ENCODE data around the gene EHD1.

Gene EHD1

DNA sequence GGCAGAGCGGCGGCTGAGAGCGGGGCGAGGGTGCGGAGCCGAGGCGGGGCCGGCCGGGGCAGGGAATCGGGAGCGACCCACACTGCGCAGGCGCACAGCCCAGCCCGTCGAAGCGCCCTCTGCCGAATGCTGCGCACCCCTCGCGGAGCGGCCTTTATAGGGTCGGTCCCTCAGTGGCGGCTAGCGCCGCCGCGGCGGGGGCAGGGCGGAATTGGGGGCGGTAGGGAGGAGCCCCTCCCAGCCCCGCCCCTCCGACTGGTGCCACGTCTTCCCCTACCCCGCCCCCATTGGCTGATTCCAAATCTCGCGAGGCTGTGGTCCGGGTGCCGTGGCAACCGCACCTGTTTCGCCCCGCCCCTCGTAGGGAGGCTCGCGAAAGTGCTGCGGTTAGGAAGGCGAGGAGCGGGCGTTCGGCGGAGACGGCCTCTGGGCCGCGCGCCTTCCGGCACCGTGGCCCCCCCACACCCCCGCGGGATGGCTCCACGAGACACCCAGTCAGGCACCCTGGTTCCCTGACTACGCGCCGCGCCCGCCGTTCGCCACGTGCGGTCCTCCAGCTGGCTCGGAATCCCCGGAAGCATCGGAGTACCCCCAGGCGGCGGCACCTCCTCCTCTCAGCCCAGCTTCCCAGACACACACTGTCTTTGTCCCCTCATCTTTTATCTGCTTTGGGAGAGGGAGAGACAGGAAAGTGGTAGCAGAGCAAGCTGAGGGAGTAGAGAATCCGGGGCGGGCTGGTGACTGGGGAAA, at the start of gene EHD1:
Gene EHD1, minus strand, starts transcription at position 128 of the 750 bp plus-strand sequence. CDS start 157 bp downstream, outside the sequence.
- peak; percentile 99 to 100 for DNase-seq (ENCODE audit: extremely low read depth in 1 of 2, low read depth in 1 of 2)

DNA sequence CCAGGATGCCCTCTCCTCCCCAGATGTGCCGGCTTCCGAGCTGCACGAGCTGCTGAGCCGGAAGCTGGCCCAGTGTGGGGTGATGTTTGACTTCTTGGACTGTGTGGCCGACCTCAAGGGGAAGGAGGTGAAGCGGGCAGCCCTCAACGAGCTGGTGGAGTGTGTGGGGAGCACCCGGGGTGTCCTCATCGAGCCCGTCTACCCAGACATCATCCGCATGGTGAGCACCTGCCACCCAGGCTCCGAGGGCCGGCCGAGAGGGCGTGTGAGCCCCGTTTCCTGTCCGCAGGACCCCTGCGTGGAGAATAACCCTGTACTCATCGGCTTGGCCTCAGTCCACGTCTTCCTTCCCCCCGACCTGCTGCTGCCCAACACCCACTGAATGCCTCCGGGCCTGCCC, 48.3 kb upstream of the EHD1 start:
- no peak for DNase-seq (ENCODE audit: extremely low read depth in 1 of 2, low read depth in 1 of 2)

DNA sequence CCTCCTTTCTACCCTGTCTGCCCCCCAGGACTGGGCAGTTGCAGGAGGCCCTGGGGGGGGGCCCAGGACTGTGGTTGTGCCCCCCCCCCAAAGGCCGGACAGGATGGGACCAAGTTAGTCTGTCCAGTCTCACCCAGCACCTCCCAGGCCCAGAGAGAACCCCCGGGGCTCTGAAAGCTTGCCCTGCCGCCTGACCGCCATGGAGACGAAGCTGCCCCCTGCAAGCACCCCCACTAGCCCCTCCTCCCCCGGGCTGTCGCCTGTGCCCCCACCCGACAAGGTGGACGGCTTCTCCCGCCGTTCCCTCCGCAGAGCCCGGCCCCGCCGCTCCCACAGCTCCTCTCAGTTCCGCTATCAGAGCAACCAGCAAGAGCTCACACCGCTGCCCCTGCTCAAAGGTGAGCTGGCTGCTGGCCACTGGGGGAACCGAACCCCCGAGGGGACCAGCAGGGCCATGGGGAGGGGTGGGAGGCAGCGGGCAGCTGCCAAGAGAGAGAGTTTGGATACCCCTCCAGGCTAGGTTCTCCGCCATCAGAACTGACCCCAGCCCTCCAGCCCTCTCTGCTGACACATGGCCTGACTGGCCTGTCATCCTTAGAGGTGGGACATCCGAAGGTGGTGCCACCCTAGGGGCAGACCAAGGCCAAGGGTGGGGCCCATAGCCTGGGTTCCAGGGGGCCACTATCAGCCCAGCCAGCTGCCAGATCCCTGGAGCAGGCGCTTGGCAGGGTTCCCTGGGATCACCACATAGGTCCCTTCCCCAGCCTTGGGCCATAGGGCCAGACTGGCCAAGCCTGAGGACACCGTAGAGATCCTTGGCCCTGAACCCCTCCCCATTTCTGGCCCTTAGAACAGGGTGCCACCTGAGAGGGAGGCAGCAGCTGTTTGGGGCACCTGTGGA, 47.4 kb upstream of the EHD1 start:
- no peak for DNase-seq (ENCODE audit: extremely low read depth in 1 of 2, low read depth in 1 of 2)

DNA sequence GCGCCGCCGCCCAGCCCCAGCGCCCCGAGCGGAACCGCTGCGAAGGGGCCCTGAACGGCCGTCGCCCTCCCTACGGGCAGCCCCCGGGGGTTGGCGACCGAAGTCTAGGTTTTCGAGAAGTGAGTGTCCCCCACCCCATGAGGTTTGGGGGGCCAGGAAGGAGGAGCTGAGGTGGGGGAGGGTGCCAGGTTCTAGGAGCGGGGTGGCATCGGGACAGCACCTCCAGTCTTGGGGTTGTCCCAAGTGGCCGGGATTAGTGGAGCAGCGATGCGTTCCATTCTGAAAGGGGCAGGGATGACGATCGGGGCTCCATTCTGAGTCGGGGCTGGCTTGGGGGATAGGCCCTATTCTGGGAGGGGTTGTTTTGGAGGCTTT, 46.5 kb upstream of the EHD1 start:
- no peak for DNase-seq (ENCODE audit: extremely low read depth in 1 of 2, low read depth in 1 of 2)

DNA sequence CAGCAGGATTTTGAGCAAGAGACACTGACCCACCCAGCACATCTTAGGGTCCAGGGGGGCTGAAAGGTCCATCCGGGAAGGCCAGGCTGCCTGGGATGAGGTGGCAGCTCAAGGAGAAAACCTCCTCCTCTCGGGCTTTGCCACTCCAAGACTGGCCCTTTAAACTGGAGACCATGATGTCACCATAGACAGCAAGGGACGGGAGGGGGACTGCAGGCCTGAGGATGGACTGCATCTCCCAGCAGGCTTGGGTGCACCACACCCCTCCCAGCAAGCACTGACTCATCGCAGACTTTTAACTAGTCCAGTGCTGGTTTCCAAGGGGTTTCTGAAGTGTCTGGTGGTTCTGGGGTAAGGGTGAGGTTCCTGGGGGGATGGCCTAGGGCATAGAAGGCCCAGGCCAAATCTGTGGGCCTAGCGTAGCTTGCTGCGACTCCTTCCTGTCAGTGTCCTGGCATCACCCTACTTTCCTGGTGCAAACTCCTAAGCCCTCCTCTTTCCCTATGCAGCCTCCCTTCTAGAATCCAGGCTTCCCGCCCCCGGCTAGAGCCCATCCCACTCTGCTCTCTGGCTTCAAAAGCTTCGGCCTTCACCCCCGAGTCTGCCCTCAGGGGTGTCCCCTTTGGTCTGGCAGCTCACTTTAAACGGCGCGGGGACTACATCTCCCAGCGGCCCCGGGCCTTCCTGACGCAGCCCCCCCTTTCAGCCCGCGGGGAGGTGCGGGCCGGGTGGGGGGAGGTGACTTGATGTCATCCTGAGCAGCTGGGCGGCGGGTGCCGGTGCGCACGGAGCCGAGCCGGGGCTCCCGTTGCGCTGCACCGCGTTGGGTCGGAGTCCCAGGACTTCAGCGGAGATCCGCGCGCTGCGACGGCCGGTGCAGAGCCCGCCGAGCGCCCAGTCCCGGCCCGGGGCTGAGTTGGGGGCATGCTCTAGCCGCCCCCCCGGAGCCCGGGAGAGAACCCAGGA, 45.8 kb upstream of the EHD1 start, which contains the start of gene PPP2R5B:
Gene PPP2R5B, plus strand, starts transcription at position 746 of the 966 bp plus-strand sequence. CDS start 1,046 bp downstream, outside the sequence.
- peak; percentile 75 to 83 for DNase-seq (ENCODE audit: extremely low read depth in 1 of 2, low read depth in 1 of 2)

DNA sequence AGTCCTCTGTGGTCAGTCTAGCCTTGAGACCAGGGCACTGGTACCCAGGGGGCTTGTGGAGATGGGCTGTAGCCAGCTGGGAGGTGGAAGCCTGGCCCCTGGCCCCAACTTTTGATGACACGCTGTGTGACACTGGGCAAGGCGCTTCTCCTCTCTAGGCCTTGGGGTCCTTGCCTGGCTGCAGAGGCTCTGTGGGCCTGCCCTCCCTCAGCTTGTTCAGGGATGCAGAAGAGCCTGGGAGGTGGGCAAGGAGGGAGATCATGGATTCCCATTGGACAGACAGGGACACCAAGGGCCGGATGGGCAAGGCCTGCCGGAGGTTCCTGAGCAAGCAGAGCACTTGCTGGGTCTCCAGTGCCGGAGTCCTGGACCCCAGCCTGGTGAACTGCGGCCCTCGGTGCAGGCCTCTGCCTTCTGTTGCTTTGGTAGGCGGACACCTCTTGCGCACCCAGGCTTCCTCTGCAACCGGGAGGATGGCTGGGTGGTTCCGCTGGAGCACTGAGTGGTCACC, 44.8 kb upstream of the EHD1 start:
- no peak for DNase-seq (ENCODE audit: extremely low read depth in 1 of 2, low read depth in 1 of 2)

DNA sequence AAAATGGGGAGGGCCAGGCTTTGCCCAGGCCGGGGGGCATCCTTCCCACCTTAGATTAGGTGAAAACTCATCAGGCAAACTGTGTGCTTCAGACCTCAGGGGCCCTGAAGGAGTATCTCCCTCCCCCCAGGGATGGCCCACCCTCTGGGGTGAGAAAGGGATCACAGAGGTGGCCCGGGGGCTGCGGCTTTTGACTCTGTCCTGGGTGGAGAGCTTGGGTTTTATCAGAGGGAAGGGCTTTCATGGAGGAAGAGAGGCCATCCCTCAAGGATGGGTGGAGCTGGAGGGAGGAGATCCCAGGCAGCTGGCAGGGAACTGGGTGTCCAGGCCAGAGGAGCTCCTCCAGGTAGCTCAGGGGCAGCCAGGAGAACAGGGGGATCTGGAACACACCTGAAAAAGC, 43.0 kb upstream of the EHD1 start:
- DNase-seq (ENCODE audit: extremely low read depth in 1 of 2, low read depth in 1 of 2) = no peak

DNA sequence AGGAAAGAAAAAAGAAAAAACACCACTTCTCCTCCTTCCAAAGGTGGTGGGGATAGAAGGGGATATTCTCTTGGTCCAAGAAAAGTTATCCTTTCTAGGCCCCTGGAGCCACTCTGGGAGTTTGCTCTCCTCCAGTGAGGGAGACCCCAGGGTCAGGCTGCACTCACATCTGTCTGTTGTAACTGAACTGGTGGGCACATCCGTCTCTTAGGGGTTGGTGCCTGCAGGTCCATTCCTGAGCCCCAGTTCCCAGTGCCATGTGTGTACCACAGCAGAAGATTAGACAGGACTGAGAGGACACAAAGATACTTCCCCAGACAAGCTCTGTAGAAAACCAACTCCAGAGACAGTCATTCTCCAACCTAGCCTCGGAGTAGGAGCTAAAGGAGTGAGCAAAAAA, 41.7 kb upstream of the EHD1 start:
- no peak for DNase-seq (ENCODE audit: extremely low read depth in 1 of 2, low read depth in 1 of 2)

DNA sequence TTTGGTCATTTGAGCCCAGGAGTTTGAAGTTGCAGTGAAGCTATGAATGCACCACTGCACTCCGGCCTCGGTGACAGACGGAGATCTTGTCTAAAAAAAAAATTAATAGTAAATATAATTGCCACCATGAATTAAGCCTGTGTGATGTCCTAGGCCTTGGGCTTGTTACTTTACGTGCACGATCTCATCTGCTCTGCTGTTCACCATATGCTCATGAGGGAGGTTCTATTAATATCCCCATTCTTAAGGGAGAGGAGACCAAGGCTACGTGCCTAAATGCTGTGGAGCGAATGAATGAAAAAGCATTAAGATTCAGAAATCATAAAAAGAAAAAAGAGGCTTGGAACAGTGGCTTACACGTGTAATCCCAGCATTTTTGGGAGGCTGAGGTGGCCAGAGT, 41.2 kb upstream of the EHD1 start:
- DNase-seq (ENCODE audit: extremely low read depth in 1 of 2, low read depth in 1 of 2) = no peak

DNA sequence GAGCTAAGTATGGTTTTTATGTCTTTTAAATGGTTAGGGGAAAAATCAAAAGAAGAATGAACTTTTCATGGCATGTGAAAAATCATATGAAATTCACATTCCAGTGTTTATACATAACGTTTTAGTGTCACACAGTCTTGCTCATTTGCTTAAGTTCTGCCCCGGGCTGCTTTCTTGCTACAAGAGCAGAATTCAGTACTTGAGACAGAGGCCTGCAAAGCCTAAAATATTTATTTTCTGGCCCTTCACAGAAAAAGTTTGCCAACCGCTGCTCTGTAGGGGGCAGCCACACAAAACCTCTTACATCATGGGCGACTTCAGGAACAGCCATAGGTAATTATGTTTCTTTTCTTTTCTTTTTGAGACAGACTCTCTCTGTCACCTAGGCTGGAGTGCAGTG, 39.6 kb upstream of the EHD1 start:
- DNase-seq (ENCODE audit: extremely low read depth in 1 of 2, low read depth in 1 of 2) = no peak

DNA sequence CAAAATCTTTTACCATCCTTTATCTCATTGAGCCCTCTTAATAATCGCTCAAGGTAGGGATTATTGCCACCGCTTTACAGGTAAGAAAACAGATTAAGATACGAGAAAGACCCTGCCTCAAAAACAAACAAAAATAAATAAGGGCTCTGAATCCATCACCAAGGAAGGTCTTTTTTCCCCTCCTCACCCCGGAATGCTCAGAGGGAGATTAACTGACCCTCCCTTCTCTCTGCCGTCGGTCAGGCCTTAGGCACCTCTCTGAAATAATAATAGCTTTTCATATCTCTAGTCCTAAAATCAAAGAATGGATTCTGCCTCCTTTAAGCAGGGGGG, 39.2 kb upstream of the EHD1 start:
- no peak for DNase-seq (ENCODE audit: extremely low read depth in 1 of 2, low read depth in 1 of 2)

DNA sequence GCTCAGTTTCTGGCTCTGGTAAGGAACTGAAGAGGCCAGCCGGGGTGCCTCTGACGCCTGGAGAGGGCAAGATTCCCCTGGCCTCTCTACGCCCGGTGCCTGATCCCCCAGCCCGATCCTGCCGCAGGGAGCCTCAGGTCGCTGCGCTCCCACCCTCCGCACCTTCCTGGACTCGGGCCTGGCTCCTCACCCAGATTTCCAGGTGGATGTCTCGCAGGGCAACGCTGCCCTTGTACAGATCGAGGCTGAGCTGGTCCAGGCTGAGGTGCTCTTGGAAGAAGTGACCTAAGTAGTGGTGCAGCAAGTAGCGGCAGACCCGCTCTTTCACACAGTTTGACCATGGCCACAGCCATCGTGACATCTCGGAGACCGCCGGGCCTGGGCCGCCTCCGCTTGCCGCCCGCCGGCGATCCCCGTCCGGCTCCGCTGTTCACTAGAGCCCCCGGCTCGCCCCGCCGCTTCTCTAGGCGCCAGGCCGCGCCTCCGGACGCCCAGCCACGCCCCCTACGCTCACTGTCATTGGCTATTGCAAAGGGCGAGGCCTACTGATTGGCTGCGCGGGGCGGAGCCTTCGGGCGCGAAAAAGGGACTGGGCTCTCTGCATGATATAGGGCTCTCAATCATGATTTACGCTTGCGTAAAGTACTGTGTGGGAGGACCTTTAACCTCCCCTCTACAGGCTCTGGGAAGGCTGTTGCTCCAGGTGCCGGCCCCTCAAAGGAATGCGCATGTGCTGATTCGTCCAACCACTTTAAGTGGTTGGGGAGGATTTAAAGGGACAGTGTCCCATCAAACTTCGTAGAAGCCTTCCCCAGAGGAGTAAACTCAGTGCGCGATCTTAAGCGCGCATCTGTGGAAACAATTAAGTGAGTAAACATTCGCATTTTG, 38.6 kb upstream of the EHD1 start, which contains the start of gene ATG2A:
Gene ATG2A, minus strand, starts transcription at position 435 of the 888 bp plus-strand sequence. Its CDS starts 74 bp downstream, at position 361.
- DNase-seq (ENCODE audit: extremely low read depth in 1 of 2, low read depth in 1 of 2) = peak; percentile 96 to 99

DNA sequence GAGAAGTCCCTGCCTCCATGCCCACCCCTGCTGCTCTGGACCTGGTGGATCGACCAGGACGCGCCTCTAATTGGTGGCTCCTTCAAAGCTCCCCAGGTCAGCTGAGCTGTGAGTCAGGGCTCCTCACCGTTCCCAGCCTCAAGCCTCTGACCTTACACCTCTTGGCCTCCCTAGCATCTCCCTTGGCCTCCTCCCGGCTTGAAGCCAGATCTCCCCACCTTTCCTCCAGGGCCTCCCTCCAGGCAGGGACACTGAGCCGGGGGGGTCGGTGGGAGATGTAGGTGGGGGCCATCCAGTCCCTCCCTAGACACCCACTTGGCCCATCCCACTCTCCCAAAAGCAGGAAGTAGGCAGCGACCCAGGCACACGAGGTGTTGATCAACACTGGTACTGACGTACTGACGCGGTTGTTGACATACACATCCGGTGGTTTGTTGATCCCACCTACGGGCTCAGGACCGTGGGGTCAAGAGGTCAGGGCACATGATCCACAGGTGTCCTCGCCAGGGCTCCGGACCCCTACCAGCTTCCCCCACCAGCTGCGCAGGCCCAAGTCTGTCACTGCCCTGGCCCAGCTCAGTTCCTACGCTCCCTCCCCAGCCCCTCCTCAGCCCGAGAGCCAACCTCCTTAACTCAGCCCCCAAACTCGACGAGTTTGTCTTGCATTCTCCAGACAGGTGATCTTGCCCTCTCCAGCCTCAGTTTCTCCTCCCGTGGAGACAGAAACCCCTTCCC, 37.8 kb upstream of the EHD1 start:
- peak in 1 of 2 donors; percentile 23 for DNase-seq (ENCODE audit: extremely low read depth in 1 of 2, low read depth in 1 of 2)

DNA sequence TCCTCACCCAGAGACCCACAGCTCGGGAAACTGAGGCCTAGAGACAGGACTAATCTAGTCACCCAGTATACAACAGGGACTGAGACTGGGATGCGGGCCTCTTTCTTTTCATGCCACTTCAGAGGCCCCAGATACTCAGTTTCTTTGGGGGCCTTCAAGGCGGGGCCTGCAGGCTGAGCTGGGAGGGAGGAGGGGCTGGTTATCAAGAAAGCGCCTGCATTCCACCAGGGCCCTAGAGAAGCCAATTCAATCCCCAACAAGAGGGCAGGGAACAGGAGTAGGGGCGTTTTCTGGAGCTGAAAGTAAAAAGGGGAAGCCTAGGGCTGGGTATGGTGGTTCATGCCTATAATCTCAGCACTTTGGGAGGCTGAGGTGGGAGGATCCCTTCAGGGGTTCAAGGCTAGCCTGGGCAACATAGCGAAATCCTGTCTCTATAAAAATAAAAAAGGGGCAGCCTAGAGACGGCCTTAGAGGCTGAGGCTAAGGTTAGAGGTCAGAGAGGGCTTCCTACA, 37.0 kb upstream of the EHD1 start:
- no peak for DNase-seq (ENCODE audit: extremely low read depth in 1 of 2, low read depth in 1 of 2)

DNA sequence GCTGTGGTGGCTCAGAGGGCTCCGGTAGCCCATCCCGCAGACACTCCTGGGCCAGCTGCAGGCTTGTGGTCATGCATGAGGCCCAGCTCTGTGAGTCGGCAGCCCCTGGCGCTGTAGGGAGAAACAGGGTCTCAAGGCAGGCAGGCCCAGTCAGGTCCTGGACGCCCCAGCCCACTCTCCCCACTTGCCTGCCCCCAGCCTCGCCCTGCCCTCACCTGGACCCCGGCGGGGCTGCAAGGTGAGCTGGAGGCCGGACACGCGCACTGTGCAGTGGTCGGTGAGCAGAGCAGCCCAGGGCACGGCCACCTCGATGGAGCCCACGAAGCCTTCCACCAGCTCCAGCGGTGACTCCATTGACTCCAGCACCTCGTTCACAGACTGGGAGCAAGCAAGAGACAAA, 35.7 kb upstream of the EHD1 start:
- no peak for DNase-seq (ENCODE audit: extremely low read depth in 1 of 2, low read depth in 1 of 2)

DNA sequence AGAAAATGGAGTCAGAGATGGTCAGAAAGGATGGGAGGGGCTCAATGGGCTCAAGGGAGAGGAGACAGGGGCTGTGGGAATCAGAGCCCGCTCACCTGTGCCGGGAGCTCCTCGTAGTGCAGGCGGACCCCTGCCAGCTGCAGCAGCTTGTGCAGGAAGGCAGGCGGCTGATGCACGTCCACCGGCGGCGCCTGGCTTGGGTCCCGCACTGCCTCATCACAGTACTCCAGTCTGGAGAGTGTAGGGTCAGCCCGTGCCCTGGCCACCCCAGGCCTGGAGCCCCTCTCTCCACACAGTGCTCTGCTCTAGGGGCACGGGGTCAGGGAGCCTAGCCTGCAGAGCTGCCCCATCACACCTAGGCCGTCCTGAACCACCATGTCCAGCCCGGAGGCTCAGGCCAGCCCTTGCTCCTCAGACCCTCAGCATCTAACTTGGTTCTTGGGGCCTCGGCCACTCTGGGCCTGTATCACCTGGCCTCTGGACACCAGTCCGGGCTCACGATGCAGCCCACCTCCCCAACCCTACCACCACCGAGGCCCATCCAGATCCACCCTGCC, 34.8 kb upstream of the EHD1 start:
- no peak for DNase-seq (ENCODE audit: extremely low read depth in 1 of 2, low read depth in 1 of 2)

DNA sequence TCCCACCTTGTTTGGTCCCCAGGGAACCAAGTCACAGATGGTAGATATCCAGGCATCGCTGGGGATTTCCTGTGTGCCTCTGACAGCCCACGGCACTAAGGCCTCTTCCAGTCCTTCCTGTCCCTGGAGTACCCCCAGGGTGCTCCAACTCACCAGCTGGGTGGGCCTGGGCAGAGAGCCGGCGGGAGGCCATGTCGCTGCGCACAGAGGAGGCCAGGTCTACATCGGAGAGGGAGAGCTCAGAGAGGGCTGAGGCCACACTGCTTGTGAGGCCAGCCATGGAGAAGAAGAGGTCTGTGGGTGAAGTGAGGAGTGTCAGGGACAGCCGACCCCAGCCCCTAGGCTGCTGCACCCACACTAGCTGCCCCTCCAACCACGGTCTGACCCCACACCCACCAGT, 33.3 kb upstream of the EHD1 start:
- no peak for DNase-seq (ENCODE audit: extremely low read depth in 1 of 2, low read depth in 1 of 2)

DNA sequence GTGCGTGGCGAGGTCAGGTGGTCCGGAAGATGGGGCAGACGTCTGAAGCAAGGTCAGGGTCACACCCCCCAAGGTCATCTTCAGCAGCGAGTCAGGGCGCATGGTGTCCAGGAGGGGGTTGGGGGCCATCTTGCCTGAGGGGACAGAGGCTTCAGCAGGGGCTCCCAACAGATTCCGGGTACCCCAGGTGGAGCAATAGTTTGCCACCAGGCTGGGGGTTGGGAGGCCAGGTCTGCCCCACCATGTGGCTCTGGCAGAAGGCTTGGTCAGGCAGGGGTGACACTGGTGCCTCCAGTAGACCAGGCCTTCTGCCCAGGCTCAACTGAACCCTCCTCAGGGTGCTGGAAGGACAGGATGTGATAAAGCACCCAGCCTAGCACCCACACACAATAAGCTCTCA, 32.7 kb upstream of the EHD1 start:
- no peak for DNase-seq (ENCODE audit: extremely low read depth in 1 of 2, low read depth in 1 of 2)

Data from stimulated activated CD8-positive, alpha-beta memory T cell treated with anti-CD3 and anti-CD28 coated beads, Interleukin-7, amount 100 ng/mL, for 48 hours (primary cell).